ENCODE results near the gene PITPNM3. TPM values are rescaled to one million over a fixed set of nuclear protein-coding genes. Genes with fewer than 3 reads are reported as not detected.

PITPNM3 gene
- total and polyA plus RNA-seq, 2 of the 13 experiments (the other 11 are each of a cell fraction or from before 2014, with no cell fraction given): 0.13 to 0.29 TPM

DNA sequence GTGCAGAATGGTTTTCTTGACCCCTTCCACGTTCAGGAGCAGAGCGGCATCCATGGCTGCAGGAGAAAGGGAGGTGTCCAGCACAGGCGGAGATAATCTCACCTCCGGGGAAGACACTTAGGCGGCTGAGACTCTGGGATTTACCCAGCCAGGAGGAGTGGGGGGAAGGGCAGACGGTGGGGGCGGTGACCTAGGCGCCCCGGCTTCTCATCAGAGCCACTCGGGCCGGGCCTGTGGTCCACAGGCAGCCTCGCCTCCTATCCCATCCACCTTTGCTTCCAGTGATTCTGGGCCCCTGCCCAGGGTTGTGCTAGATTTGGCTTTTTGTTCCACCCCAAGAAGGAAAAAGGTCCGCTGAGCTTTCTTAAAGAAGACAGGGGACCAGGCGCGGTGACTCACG is 121.3 kb downstream of the PITPNM3 start, which contains the start of gene AIPL1:
AIPL1 (minus strand) TSS at position 71 of the 400 bp plus-strand sequence; CDS start at position 54, 17 bp downstream.
- no peak within 1 kb of the TSS for H3K9ac ChIP-seq (ENCODE audit: insufficient read depth, low read depth, low read length)
- ChIA-PET CTCF (ENCODE audit: low intra/inter-chr PET ratio, low total read pairs) (interaction anchor here (1.1 kb wide), 1 partner anchor 848 kb away, joined by 5 read pairs; no protein-coding TSS in a partner anchor), POLR2A (no interaction called here)
- 53% methylated on average over 15 of the region's 16 CpGs for WGBS (ENCODE audit: low lambda C conversion rate)
- no peak within 1 kb of the TSS for H3K4me3 ChIP-seq (replicated peaks in 1 of 3; ENCODE audit: insufficient read depth in 1 of 3, low read depth in 2 of 3, low read length in 3 of 3)
- no TSS peak for BruUV-seq (replicated peaks)
- no peak within 1 kb of the TSS for H2AFZ ChIP-seq (ENCODE audit: low read length)
- DNase-seq (ENCODE audit: low spot score): no peak
- no peak for ATAC-seq
- H3K4me2 ChIP-seq (ENCODE audit: low read depth, low read length): no peak within 1 kb of the TSS
- H3K79me2 ChIP-seq (ENCODE audit: insufficient read depth, low read length): no peaks in the 10 kb centered on the region
- FAIRE-seq: no peak
- no peaks in the 10 kb centered on the region for H3K36me3 ChIP-seq (replicated peaks in 1 of 2; ENCODE audit: control insufficient read depth in 1 of 2, insufficient read depth in 2 of 2, low read length in 2 of 2)
- H3K27me3 ChIP-seq (ENCODE audit: control insufficient read depth in 1 of 2, insufficient read depth in 2 of 2, low read length in 2 of 2): peaks cover 2 to 7% of the 10 kb centered on the region in 2 experiments; a peak in 2 of 5 replicates
- H3K27ac ChIP-seq (ENCODE audit: extremely low read length, insufficient read depth, low read length): no peak within 1 kb of the TSS
- H3K4me1 ChIP-seq (ENCODE audit: insufficient read depth, low read length): peaks cover 16% of the 10 kb centered on the region
- peaks cover 13% of the 10 kb centered on the region for H3K9me3 ChIP-seq (ENCODE audit: low read length)
- TF ChIP-seq, protein P1, sequence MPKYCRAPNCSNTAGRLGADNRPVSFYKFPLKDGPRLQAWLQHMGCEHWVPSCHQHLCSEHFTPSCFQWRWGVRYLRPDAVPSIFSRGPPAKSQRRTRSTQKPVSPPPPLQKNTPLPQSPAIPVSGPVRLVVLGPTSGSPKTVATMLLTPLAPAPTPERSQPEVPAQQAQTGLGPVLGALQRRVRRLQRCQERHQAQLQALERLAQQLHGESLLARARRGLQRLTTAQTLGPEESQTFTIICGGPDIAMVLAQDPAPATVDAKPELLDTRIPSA (CRISPR knock-in tag; IDR thresholded peaks at IDR 0.05; ENCODE audit: borderline replicate concordance): no peak
- TF ChIP-seq ATRX (CRISPR knock-in tag; IDR thresholded peaks at IDR 0.05; ENCODE audit: borderline replicate concordance) (no peak), ZNF598 (CRISPR knock-in tag; IDR thresholded peaks at IDR 0.05; ENCODE audit: borderline replicate concordance) (no peak), ZNF280D (CRISPR knock-in tag; IDR thresholded peaks at IDR 0.05) (no peak), EP300 (IDR thresholded peaks at IDR 0.05; ENCODE audit: low read depth in 2 of 2, low read length in 2 of 2) (no peak), EP300 (CRISPR knock-in tag; IDR thresholded peaks at IDR 0.05; ENCODE audit: borderline replicate concordance) (no peak), HOXA3 (CRISPR knock-in tag; IDR thresholded peaks at IDR 0.05) (no peak)
- in situ Hi-C loops (cut with HindIII; ENCODE audit: extremely low pct_ligation_motif_present, low pct_unique_long_range_greater_than_20kb): no loop called here
- H4K20me1 ChIP-seq (ENCODE audit: insufficient read depth, low read length): no peaks in the 10 kb centered on the region
- intact Hi-C loops (cut with micrococcal nuclease; ENCODE audit: unreplicated experiment): loop anchor here (5.0 kb wide), 1 partner anchor 848 kb away; no protein-coding TSS in a partner anchor

Data from HepG2 (cell line).